Activated CD8-positive, alpha-beta T cell treated with anti-CD3 and anti-CD28 coated beads, Interleukin-2, amount 10 ng/mL, durations not matched to agents 7 days and 5 days (primary cell): ENCODE results near the gene CDCA7. TPM values are rescaled to one million over a fixed set of nuclear protein-coding genes. Genes with fewer than 3 reads are reported as not detected.
A peak's percentile ranks its signal among the peaks of the same experiment; 100 is the strongest.
"Not testable (repeated sequence)": the region's sequence is repeated elsewhere in the genome, so short reads cannot be mapped to it uniquely, and the experiment has no call there.

ENCODE experiments used
- ATAC-seq: fragments of 150-1000 bp; cut with Tn5 transposase; one replicate; pipeline ENCODE4 v1.10.0; 2021; ENCODE audit warnings: moderate library complexity
- CTCF ChIA-PET: fragments of 350-600 bp; sonication (Branson Sonifier 250); formaldehyde crosslinking; loops from one replicate; lab custom pipeline; 2021; ENCODE audit warnings: antibody characterized with exemption; lab: Charles Lee
- POLR2A ChIA-PET: fragments of 350-600 bp; sonication (Branson Sonifier 250); formaldehyde crosslinking; loops from one replicate; lab custom pipeline; 2021; ENCODE audit warnings: antibody characterized with exemption; lab: Charles Lee
- DNase-seq: peaks from one replicate; pipeline ENCODE4 v3.0.0-alpha.2; 2020
- H3K27ac Mint-ChIP-seq: one replicate; pipeline ENCODE4 v1.8.0; 2021; ENCODE audit warnings: mild to moderate bottlenecking, mixed read lengths
- H3K27me3 Mint-ChIP-seq: one replicate; pipeline ENCODE4 v1.8.0; 2021; ENCODE audit warnings: low read depth, mixed read lengths
- H3K36me3 Mint-ChIP-seq: one replicate; pipeline ENCODE4 v1.8.0; 2021; ENCODE audit warnings: low read depth, mixed read lengths
- H3K4me1 Mint-ChIP-seq: one replicate; pipeline ENCODE4 v1.8.0; 2021; ENCODE audit warnings: low read depth, mixed read lengths
- H3K4me3 Mint-ChIP-seq: one replicate; pipeline ENCODE4 v1.8.0; 2021; ENCODE audit warnings: mild to moderate bottlenecking, mixed read lengths
- H3K9me3 Mint-ChIP-seq: one replicate; pipeline ENCODE4 v1.8.0; 2022; ENCODE audit warnings: mixed read lengths; ENCODE audit not compliant: insufficient read depth
- total RNA-seq, 2 experiments: library from RNA; stranded (reverse); gene quantifications; one replicate each; pipeline ENCODE4 v1.2.3, GENCODE V29; 2021

CDCA7 gene
- total RNA-seq, 2 experiments from 2014 or later, result 115 to 119 TPM

DNA sequence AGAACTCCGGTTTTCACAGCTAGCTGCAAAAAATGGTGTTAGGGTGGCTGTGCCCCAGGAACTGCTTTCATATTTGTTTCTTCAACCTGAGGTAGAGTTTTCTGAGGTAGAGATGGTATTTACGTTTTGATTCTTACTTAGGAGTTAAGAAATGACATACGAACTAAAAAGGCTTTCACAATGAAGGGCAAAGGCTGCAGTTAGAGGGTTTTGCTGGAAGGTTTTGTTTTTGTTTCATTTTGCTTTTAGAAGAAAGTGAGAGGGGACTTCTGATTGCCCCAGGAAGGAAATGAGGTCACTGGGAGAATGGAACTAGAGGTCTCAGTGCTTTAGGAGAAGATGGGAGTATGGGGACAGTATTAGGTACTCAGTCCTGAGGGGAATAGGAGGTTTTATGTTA, 15.5 kb downstream of the CDCA7 start:
- peaks cover 72% of the 10 kb centered on the region for H3K36me3 Mint-ChIP-seq
- ATAC-seq (no peak), DNase-seq (no peak)
- H3K27me3 Mint-ChIP-seq, result no peaks in the 10 kb centered on the region
- peaks cover 30% of the 10 kb centered on the region for H3K4me1 Mint-ChIP-seq
- no peaks in the 10 kb centered on the region for H3K9me3 Mint-ChIP-seq
- CTCF ChIA-PET, result interaction anchor here (1.1 to 1.3 kb wide), 3 partner anchors 12 to 31 kb away, joined by 3 to 7 read pairs (median 4); no protein-coding TSS in a partner anchor
- peak overlapping the region; percentile 70 for H3K27ac Mint-ChIP-seq
- POLR2A ChIA-PET, result interaction anchor here (0.6 kb wide), 1 partner anchor 1012 kb away, joined by 3 read pairs; no protein-coding TSS in a partner anchor
- no peak overlapping the region for H3K4me3 Mint-ChIP-seq

DNA sequence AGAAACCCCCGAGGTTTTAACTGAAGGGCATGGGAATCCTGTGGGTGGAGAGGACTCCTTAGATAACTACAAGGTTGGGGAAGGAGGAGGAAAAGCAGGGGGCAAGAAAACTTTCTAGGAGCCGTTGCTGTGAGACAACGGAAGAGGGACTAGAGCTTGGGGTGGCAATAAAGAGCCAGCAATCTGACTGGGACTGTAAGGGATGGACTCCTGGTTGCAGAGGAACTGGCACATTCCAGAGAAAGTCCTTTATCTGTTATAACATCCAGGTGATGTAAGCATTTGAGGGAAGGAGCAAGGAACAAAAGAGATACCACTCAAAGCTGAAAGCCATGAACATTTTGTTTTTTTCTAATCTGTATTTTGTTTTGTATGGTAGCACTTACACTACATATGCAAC, 16.4 kb downstream of the CDCA7 start:
- peak overlapping the region; percentile 70 for H3K27ac Mint-ChIP-seq
- no peaks in the 10 kb centered on the region for H3K9me3 Mint-ChIP-seq
- DNase-seq (no peak), ATAC-seq (no peak)
- ChIA-PET POLR2A (interaction anchor here (0.6 kb wide), 1 partner anchor 17 kb away, joined by 3 read pairs; no protein-coding TSS in a partner anchor), CTCF (no interaction called here)
- H3K36me3 Mint-ChIP-seq, result peaks cover 67% of the 10 kb centered on the region
- peaks cover 30% of the 10 kb centered on the region for H3K4me1 Mint-ChIP-seq
- no peaks in the 10 kb centered on the region for H3K27me3 Mint-ChIP-seq
- no peak overlapping the region for H3K4me3 Mint-ChIP-seq

DNA sequence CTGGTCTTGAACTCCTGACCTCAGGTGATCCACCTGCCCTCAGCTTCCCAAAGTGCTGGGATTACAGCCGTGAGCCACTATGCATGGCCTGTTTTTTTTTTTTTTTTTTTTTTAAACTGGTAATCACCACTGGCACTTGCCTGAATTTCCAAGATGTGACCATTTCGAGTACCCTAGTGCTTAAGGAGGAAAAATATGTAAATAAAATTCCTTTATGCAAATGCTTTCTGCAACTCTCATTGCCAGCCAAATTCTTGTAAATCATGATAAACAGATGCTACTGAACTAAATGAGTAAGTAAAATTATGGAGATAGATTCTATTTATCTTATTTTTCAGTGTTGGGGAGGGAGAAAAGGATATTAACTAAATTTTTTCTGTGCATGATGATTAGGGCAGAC, 18.6 kb downstream of the CDCA7 start:
- Mint-ChIP-seq H3K4me3 (no peak overlapping the region), H3K27me3 (no peaks in the 10 kb centered on the region), H3K4me1 (peaks cover 24% of the 10 kb centered on the region), H3K36me3 (peaks cover 59% of the 10 kb centered on the region), H3K9me3 (no peaks in the 10 kb centered on the region), H3K27ac (no peak overlapping the region)
- no peak for ATAC-seq
- ChIA-PET POLR2A (interaction anchor here (1.3 kb wide), 1 partner anchor 11 kb away, joined by 4 read pairs; no protein-coding TSS in a partner anchor), CTCF (interaction anchor here (0.9 kb wide), 1 partner anchor 21 kb away, joined by 3 read pairs; no protein-coding TSS in a partner anchor)
- no peak for DNase-seq

DNA sequence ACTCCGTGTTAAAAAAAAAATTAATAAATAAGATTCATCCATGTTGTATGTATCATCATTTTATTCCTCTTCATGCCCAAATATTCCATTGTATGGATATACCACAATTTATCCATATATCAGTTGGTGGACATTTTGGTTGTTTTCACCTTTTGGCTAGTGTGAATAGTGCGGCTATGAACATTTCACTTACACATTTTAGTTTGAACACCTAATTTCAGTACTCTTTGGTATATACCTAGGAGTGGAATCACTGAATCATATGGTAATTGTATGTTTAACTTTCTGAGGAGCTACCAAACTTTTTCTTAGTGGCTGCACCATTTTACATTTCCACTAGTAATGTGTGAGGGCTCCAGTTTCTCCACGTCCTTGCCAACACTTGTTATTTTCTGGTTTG, 20.0 kb downstream of the CDCA7 start:
- POLR2A ChIA-PET, result interaction anchor here (1.0 to 1.3 kb wide), 2 partner anchors 9 kb away, joined by 4 read pairs; no protein-coding TSS in a partner anchor
- Mint-ChIP-seq H3K4me1 (peaks cover 12% of the 10 kb centered on the region), H3K27ac (no peak overlapping the region), H3K27me3 (no peaks in the 10 kb centered on the region), H3K36me3 (peaks cover 48% of the 10 kb centered on the region), H3K9me3 (no peaks in the 10 kb centered on the region), H3K4me3 (no peak overlapping the region)
- CTCF ChIA-PET, result no interaction called here
- ATAC-seq, result no peak
- DNase-seq, result no peak

DNA sequence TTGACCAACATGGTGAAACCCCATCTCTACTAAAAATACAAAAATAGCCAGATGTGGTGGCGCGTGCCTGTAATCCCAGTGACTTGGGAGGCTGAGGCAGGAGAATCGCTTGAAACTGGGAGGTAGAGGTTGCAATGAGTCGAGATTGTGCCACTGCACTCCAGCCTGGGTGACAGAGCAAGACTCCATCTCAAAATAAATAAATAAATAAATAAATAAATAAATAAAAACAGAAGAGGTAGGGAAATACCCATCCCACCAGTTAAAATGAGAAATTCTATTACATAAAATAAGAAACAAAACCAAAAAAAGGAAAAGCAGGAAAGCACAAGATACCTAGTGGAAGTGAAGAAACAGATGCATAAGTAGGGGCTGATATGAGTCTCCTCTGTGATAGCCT, 30.9 kb downstream of the CDCA7 start:
- ATAC-seq, H3K27ac Mint-ChIP-seq, POLR2A ChIA-PET, H3K27me3 Mint-ChIP-seq, H3K4me3 Mint-ChIP-seq, CTCF ChIA-PET, H3K9me3 Mint-ChIP-seq, H3K4me1 Mint-ChIP-seq, DNase-seq: not testable (repeated sequence)
- H3K36me3 Mint-ChIP-seq, result peaks cover 16% of the 10 kb centered on the region

DNA sequence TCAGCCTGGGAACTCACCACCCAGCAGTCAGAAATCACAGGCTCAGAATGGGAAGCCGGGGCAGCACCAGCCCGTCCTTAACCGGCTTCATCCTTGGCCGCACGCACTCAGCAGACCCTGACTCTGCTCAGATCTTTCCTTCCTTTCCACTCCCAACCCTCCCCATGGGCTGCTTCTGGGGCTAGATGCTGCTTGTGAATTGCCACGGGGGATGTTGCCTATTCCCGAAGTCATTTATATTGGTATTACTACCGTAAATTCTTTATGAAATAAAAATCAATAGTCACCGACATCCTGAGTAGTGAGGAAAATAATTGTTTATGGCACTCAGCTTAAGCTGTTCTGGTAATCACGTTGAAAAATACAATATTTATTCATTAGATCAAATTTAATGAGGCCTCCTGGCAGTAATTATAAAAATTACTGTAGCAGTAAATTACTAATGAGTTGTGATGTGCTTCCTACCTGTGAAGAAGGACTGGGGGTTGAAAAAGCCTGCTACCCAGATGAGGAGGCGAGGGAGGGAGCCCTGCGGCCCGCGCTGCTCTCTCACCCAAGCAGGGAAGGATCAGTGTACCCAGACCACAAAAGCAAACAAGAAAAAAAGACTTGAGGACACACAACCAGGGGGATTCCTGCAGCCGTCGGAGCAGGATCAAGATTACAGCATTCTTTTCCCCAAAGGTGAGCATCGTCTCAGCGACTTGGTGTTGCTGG, 31.5 kb downstream of the CDCA7 start:
- POLR2A ChIA-PET, result no interaction called here
- Mint-ChIP-seq H3K4me1 (no peaks in the 10 kb centered on the region), H3K27ac (no peak overlapping the region), H3K9me3 (no peaks in the 10 kb centered on the region), H3K27me3 (no peaks in the 10 kb centered on the region), H3K36me3 (peaks cover 13% of the 10 kb centered on the region), H3K4me3 (no peak overlapping the region)
- DNase-seq (no peak), ATAC-seq (no peak)
- CTCF ChIA-PET, result no interaction called here

DNA sequence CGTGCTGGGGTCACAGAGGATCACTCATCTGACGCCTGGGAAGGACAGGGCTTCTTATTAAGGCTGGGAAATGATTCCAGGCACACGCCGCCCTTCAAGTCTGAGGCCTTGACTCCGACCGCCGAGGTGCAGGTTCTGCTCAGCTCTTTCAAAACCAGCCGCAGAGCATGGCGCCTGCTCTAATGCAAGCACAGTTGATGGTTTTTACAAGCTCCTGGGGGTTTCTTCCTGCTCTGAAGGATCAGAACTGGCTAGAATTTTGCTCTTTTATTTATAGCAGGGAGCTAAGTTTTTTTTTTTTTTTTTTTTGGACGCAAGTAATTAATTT, 32.0 kb downstream of the CDCA7 start:
- H3K36me3 Mint-ChIP-seq, result peaks cover 13% of the 10 kb centered on the region

DNA sequence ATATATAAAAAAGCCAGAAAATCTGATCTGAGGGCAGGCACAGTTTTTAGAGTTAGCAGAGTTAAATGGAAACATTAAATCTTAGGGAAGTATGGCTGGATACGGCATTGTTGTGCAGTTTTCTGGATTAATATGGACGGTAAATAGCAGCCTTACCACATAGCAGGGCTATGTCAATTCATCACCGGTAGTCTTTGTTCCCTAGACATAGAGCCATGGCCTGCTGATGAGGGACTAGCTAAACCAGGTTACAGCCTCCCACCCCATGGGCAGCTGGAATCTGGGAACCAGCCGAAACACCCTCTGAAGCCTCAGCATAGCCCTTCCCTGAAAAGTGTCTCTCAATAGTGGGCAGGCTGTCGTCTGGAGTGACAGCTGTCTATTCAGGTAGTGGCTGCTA, 32.4 kb downstream of the CDCA7 start:
- H3K27ac Mint-ChIP-seq, result no peak overlapping the region
- H3K9me3 Mint-ChIP-seq, result no peaks in the 10 kb centered on the region
- CTCF ChIA-PET, result interaction anchor here (0.8 kb wide), 1 partner anchor 546 kb away, joined by 3 read pairs; no protein-coding TSS in a partner anchor
- H3K4me3 Mint-ChIP-seq, result no peak overlapping the region
- H3K27me3 Mint-ChIP-seq, result no peaks in the 10 kb centered on the region
- no peaks in the 10 kb centered on the region for H3K4me1 Mint-ChIP-seq
- DNase-seq (no peak), ATAC-seq (no peak)
- POLR2A ChIA-PET, result no interaction called here
- peaks cover 13% of the 10 kb centered on the region for H3K36me3 Mint-ChIP-seq

More for the DNA sequence above, 32.0 kb downstream of the CDCA7 start:
- H3K4me3 Mint-ChIP-seq, result no peak overlapping the region
- no peak for DNase-seq
- H3K9me3 Mint-ChIP-seq, result no peaks in the 10 kb centered on the region
- ChIA-PET CTCF (interaction anchor here (0.8 kb wide), 1 partner anchor 546 kb away, joined by 3 read pairs; no protein-coding TSS in a partner anchor), POLR2A (no interaction called here)
- no peak overlapping the region for H3K27ac Mint-ChIP-seq
- no peaks in the 10 kb centered on the region for H3K27me3 Mint-ChIP-seq
- no peaks in the 10 kb centered on the region for H3K4me1 Mint-ChIP-seq
- no peak for ATAC-seq

DNA sequence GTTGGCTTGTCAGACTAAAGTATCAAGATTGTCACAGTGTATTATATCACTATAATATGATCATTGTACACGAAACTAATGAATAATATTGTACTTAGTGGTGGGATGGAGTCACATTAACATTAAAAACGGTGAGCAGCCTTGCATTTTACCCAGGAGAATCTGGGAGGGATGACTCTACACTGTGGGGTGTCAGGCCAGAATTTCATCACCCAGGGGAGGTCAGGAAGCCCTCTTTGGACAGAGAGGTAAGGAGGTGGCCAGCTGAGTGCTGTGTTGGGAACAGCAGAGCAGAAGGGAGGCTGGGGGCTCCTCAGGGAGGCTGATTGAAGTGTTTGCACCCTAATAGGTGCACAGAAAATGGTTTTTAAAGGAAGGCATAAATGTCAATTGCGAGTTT, 33.0 kb downstream of the CDCA7 start:
- peaks cover 2% of the 10 kb centered on the region for H3K27me3 Mint-ChIP-seq
- no peaks in the 10 kb centered on the region for H3K4me1 Mint-ChIP-seq
- no peak overlapping the region for H3K4me3 Mint-ChIP-seq
- ChIA-PET POLR2A (no interaction called here), CTCF (no interaction called here)
- no peak overlapping the region for H3K27ac Mint-ChIP-seq
- ATAC-seq (no peak), DNase-seq (no peak)
- H3K36me3 Mint-ChIP-seq, result peaks cover 10% of the 10 kb centered on the region
- no peaks in the 10 kb centered on the region for H3K9me3 Mint-ChIP-seq

DNA sequence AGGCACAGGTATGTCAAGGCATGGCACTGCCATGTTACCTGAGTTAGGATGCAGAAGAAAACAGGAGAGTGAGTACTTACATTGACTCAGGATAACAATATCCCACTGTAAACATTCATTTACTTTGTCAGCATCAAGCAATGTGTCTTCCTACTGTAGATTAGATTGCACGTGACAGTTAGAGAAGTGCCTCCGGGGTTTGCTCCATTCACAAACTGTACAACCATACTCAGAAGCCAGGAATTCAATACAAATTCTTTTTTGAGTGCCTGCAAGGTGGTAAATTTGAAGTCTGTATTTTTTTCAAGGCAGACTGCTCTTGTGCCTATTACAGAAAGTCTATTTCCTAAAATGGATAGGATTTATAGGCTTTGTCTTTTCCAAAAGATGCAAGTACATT, 34.1 kb downstream of the CDCA7 start:
- CTCF ChIA-PET, result no interaction called here
- Mint-ChIP-seq H3K4me3 (no peak overlapping the region), H3K4me1 (no peaks in the 10 kb centered on the region), H3K9me3 (no peaks in the 10 kb centered on the region), H3K36me3 (peaks cover 5% of the 10 kb centered on the region), H3K27me3 (peaks cover 2% of the 10 kb centered on the region), H3K27ac (no peak overlapping the region)
- no peak for ATAC-seq
- no peak for DNase-seq
- POLR2A ChIA-PET, result no interaction called here

DNA sequence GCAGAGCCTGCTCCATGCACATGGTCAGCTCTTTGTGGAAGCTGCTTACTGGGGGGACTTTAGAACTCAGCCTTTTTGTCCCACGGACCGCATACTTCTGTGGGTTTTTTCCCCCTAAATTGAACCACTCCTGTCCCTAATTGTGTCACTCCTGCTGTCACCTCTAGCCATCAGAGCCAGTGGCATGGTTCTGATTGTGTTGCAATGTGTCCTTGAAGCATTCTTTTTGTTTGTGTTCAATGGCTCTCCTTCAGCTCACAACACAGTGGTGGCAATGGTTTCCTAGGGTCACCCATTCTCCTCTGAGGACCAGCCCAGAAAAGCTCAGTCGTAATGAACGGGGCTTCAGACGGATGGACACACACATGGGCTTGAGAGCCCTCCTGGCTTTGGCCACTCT, 35.4 kb downstream of the CDCA7 start:
- H3K4me1 Mint-ChIP-seq, result no peaks in the 10 kb centered on the region
- no peaks in the 10 kb centered on the region for H3K9me3 Mint-ChIP-seq
- no peak overlapping the region for H3K4me3 Mint-ChIP-seq
- peaks cover 13% of the 10 kb centered on the region for H3K27me3 Mint-ChIP-seq
- POLR2A ChIA-PET, result no interaction called here
- H3K36me3 Mint-ChIP-seq, result no peaks in the 10 kb centered on the region
- DNase-seq (no peak), ATAC-seq (no peak)
- CTCF ChIA-PET, result no interaction called here
- no peak overlapping the region for H3K27ac Mint-ChIP-seq

DNA sequence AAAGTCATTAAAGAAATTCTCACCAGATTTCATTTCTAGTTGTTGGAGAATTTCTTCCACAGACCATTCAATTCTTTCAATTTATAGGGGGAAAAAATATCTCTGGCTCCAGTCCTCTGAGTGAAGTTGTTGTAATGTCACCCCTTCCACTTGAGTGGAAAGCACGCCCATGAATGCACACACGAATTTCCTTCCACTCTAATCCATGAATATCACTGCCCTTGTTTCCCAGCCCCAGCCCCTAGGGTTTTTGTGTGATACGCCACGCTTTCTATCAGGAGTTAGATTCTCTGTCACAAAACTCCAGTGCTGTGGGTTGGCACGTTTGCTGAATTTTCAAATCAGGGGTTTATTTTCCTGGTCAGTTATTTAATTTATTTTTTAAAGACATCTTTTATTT, 38.1 kb downstream of the CDCA7 start:
- ATAC-seq (no peak), DNase-seq (no peak)
- ChIA-PET CTCF (no interaction called here), POLR2A (no interaction called here)
- H3K9me3 Mint-ChIP-seq, result no peaks in the 10 kb centered on the region
- H3K4me3 Mint-ChIP-seq, result no peak overlapping the region
- H3K27ac Mint-ChIP-seq, result no peak overlapping the region
- H3K36me3 Mint-ChIP-seq, result no peaks in the 10 kb centered on the region
- H3K27me3 Mint-ChIP-seq, result peaks cover 23% of the 10 kb centered on the region
- no peaks in the 10 kb centered on the region for H3K4me1 Mint-ChIP-seq
